HFF-Myc (cell line): ENCODE measurements around the gene NEMP2.

Experiments used
- DNase-seq: peaks from one replicate; pipeline ENCODE4 v3.0.0-alpha.2; 2011; ENCODE audit warnings: low read depth; ENCODE audit errors: extremely low read depth
- H3K4me3 ChIP-seq: replicated peaks from 2 replicates; pipeline ENCODE4 v1.5.1; 2011; ENCODE audit warnings: low read depth, mild to moderate bottlenecking, control low read depth, low read length
- TF ChIP-seq, protein P1 (sequence below): IDR thresholded peaks from 2 replicates; pipeline ENCODE4 v1.5.1; 2012; ENCODE audit warnings: mild to moderate bottlenecking, low read depth, low read length, control low read depth; ENCODE audit errors: missing control alignments

NEMP2 gene

GRCh38 chr2:190482451-190482850 is 52.1 kb downstream of the NEMP2 start:
- DNase-seq: no peak
- TF ChIP-seq, protein P1, sequence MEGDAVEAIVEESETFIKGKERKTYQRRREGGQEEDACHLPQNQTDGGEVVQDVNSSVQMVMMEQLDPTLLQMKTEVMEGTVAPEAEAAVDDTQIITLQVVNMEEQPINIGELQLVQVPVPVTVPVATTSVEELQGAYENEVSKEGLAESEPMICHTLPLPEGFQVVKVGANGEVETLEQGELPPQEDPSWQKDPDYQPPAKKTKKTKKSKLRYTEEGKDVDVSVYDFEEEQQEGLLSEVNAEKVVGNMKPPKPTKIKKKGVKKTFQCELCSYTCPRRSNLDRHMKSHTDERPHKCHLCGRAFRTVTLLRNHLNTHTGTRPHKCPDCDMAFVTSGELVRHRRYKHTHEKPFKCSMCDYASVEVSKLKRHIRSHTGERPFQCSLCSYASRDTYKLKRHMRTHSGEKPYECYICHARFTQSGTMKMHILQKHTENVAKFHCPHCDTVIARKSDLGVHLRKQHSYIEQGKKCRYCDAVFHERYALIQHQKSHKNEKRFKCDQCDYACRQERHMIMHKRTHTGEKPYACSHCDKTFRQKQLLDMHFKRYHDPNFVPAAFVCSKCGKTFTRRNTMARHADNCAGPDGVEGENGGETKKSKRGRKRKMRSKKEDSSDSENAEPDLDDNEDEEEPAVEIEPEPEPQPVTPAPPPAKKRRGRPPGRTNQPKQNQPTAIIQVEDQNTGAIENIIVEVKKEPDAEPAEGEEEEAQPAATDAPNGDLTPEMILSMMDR: no peak
- H3K4me3 ChIP-seq: no peak overlapping the region

DNA sequence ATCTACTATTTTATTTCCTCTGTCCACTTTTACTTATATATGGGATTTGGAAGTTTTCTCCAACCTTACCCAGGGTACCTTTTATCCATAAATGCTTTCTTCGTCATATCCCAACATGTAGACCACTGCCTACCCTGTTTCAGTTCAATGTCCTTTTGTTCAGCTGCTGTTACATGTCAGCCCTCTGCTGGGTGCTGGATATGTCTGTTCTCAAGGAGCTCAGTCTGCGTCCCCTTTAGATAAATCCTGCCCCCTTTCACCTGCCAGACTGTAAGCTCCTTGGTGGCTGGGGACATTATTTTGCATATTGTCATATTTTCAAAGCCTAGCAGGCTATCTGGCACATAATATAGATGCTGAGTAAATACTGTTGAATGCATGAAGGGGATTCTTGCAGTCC is 53.2 kb downstream of the NEMP2 start:
- H3K4me3 ChIP-seq: no peak overlapping the region
- TF ChIP-seq, protein P1: no peak
- no peak for DNase-seq

DNA sequence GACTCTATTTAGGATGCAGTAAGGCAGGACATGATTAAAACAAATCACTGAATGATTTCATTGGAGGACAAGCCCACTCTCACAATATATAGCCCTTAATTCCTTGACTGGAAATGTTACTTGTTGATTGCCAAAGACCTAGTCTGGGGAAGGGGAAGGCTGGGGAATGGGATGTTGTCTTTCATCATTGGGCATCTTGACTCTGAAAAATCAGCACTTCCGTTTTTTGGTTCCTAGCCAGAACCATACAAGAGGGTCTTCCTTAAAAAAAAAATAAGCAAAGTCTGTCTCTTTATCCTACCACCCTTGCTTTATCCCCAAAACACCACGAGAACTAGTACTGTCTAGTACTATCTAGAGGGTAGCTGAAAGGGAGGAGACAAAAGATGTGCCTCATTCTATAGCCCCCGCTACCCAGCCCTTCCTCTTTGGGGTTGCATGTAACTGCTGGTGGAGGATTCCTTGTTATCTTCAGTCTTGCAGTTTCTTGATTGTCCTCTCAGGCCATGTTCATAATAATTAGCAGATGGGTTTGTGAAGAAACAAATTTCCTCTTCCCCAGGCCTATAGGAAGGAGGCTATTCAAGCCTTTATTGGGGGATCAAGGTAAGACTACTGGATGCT is 55.8 kb downstream of the NEMP2 start:
- no peak overlapping the region for H3K4me3 ChIP-seq
- TF ChIP-seq, protein P1: no peak
- DNase-seq: no peak

- TF ChIP-seq, protein P1: no peak
- H3K4me3 ChIP-seq: no peak overlapping the region
- DNase-seq: no peak
Measured at GRCh38 chr2:190477661-190478454, 56.7 kb downstream of the NEMP2 start.

DNA sequence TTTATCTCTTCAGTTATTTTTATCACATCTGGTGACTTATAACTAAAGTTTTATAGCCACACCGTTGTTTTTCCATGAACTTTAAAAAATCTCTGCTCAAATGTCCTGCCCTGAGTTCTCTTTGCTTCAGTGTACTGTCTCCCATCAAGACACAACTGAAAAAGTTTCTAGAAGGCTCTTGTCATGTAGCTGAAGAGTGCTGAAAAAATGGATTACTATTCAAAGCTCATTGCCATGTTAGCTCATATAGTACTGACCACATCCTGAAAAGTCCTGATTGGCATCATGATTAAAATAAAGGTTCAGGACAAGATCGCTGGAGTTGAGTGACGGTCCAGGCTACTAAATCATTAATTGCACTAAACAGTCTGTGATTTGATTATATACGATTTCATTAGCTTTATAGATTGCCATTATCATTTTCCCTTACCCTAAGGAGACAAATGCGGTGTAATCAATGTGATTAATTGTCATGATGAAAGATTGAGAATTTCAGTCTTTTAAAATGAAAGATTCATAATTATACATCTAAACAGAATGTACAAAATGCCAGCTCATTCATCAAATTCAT is 64.2 kb downstream of the NEMP2 start:
- no peak overlapping the region for H3K4me3 ChIP-seq
- no peak for DNase-seq
- TF ChIP-seq, protein P1: no peak

DNA sequence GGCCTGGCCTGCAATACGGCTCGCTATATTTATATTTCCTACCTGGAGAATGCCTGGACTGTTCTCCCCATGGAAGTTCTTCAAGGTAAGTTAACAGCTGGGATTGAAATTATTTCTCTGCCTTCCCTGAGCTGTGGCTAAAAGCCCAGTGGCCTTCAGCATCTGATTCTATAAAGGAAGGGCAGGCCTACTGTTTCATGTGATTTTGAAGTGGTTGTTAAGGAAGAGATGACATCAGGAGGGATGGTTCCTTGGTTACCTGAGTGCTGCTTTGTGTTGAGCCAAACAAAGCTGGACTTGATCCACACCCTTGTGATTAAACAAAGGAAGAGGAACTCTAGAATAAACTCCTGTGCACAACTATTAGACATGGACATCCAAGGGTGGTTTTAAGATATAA is 64.8 kb downstream of the NEMP2 start:
- H3K4me3 ChIP-seq: no peak overlapping the region
- TF ChIP-seq, protein P1: no peak
- DNase-seq: peak; percentile 69
